OCI-LY7 (cell line): ENCODE results near the gene GPRIN1. TPM values are rescaled to one million over a fixed set of nuclear protein-coding genes. Genes with fewer than 3 reads are reported as not detected.

Experiments
- BruUV-seq: library from RNA; stranded (reverse); fragments of 400-500 nt; replicated peaks from 2 replicates; lab custom pipeline; 2021; lab: Mats Ljungman, UMichigan
- CTCF ChIA-PET: fragments of 300-600 bp; sonication (Branson Sonifier 250); formaldehyde crosslinking; loops from one replicate; lab custom pipeline; 2022; ENCODE audit warnings: antibody characterized with exemption; ENCODE audit not compliant: unreplicated experiment; lab: Charles Lee
- POLR2A ChIA-PET: fragments of 300-600 bp; sonication (Branson Sonifier 250); formaldehyde crosslinking; loops from one replicate; lab custom pipeline; 2022; ENCODE audit warnings: antibody characterized with exemption; lab: Charles Lee
- DNase-seq: peaks from one replicate; pipeline ENCODE4 v3.0.0-alpha.2; 2015; ENCODE audit warnings: low spot score
- H2AFZ ChIP-seq: fragments of 200-600 bp; sonication (generic), shearing (Covaris generic); 2 replicates; pipeline ENCODE4 v1.6.1; 2014; ENCODE audit warnings: mild to moderate bottlenecking, antibody characterized with exemption, low read length, moderate library complexity
- H3K27ac ChIP-seq: fragments of 200-600 bp; sonication (generic); 2 replicates; pipeline ENCODE4 v1.5.1; 2014; ENCODE audit warnings: mixed run types, low read depth, mild to moderate bottlenecking, moderate library complexity, low read length, inconsistent platforms; ENCODE audit not compliant: poor library complexity, severe bottlenecking
- H3K36me3 ChIP-seq: fragments of 200-600 bp; sonication (generic); 2 replicates; pipeline ENCODE4 v1.6.1; 2014; ENCODE audit warnings: mild to moderate bottlenecking, antibody characterized with exemption, low read length, moderate library complexity, mixed read lengths; ENCODE audit not compliant: insufficient read depth
- H3K4me1 ChIP-seq: fragments of 200-600 bp; sonication (generic); 2 replicates; pipeline ENCODE4 v1.5.1; 2014; ENCODE audit warnings: mild to moderate bottlenecking, low read length; ENCODE audit not compliant: insufficient read depth, poor library complexity, severe bottlenecking
- H3K4me2 ChIP-seq: fragments of 200-600 bp; sonication (generic); 2 replicates; pipeline ENCODE4 v1.6.1; 2014; ENCODE audit warnings: mild to moderate bottlenecking, low read length
- H3K4me3 ChIP-seq: fragments of 200-600 bp; sonication (generic); 2 replicates; pipeline ENCODE4 v1.5.1; 2014; ENCODE audit warnings: mild to moderate bottlenecking, low read depth, low read length; ENCODE audit not compliant: poor library complexity, severe bottlenecking
- H3K79me2 ChIP-seq: fragments of 200-600 bp; sonication (generic); 2 replicates; pipeline ENCODE4 v1.6.1; 2016; ENCODE audit warnings: low read depth, mild to moderate bottlenecking, low read length, moderate library complexity, mixed read lengths; ENCODE audit not compliant: insufficient read depth
- H3K9me2 ChIP-seq: fragments of 200-600 bp; sonication (generic); 2 replicates; pipeline ENCODE4 v1.6.1; 2016; ENCODE audit warnings: mild to moderate bottlenecking, low read length, mixed read lengths; ENCODE audit not compliant: insufficient read depth
- H3K9me3 ChIP-seq: fragments of 200-600 bp; sonication (generic); 2 replicates; pipeline ENCODE4 v1.6.1; 2014; ENCODE audit warnings: mild to moderate bottlenecking, mixed run types, low read length, mixed read lengths
- H4K20me1 ChIP-seq: fragments of 200-600 bp; sonication (generic); 2 replicates; pipeline ENCODE4 v1.6.1; 2014; ENCODE audit warnings: mild to moderate bottlenecking, antibody characterized with exemption, low read length, moderate library complexity, mixed read lengths; ENCODE audit not compliant: insufficient read depth
- EZH2phosphoT487 ChIP-seq: fragments of 200-600 bp; sonication (generic); IDR thresholded peaks from 2 replicates; pipeline ENCODE4 v1.6.1; 2018; ENCODE audit warnings: low read depth, borderline replicate concordance, mild to moderate bottlenecking, mixed run types, antibody characterized with exemption, low read length, moderate library complexity, mixed read lengths
- intact Hi-C: fragments of 100-400 bp; cut with micrococcal nuclease; formaldehyde crosslinking; loops from one replicate; pipeline ENCODE4 v1.10.0; 2022; ENCODE audit not compliant: unreplicated experiment
- total RNA-seq, 2 experiments: library from RNA; depleted of rRNA in 1 of 2; stranded (reverse); fragments of >200 nt in 1 of 2; shearing (Covaris generic) in 1 of 2; gene quantifications; 2 replicates each; pipeline ENCODE4 v1.2.3, GENCODE V29; 2014 to 2022
- TF ChIP-seq, protein P1 (sequence below): fragments of 200-600 bp; sonication (generic); conservative IDR thresholded peaks from 2 replicates; pipeline ENCODE4 v1.5.1; 2014; ENCODE audit warnings: mild to moderate bottlenecking, antibody characterized with exemption, low read length, moderate library complexity, mixed read lengths

GPRIN1 gene
- total RNA-seq, 2 experiments from 2014 or later: 3.8 to 5.3 TPM

DNA sequence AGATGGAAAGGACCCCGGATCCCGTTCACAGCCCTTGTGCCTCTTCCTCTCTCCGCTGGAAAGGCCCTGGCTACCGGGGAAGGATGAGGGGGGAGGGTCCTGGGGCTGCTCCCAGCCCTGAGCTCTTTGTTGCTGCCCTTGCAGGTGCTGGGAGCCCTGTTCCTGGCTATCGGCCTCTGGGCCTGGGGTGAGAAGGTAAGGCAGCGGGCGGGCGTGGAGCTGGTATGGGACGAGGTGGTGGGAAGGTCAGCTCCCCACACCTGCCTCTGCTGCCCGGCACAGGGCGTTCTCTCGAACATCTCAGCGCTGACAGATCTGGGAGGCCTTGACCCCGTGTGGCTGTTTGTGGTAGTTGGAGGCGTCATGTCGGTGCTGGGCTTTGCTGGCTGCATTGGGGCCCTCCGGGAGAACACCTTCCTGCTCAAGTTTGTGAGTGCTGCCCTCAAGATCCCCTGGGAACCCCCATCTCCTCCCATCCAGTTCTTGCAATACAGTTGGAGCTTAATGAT is 41.6 kb upstream of the GPRIN1 start:
- no peak overlapping the region for H2AFZ ChIP-seq
- no peaks in the 10 kb centered on the region for H3K9me3 ChIP-seq
- CTCF ChIA-PET: interaction anchor here (0.5 to 0.9 kb wide), 3 partner anchors 9 to 209 kb away, joined by 3 to 4 read pairs (median 3); no protein-coding TSS in a partner anchor
- BruUV-seq: no TSS peak
- no peak for DNase-seq
- H3K4me2 ChIP-seq: no peak overlapping the region
- H3K36me3 ChIP-seq: no peaks in the 10 kb centered on the region
- no peaks in the 10 kb centered on the region for H3K9me2 ChIP-seq
- intact Hi-C loops: no loop called here
- H3K4me1 ChIP-seq: peaks cover 17% of the 10 kb centered on the region
- no peaks in the 10 kb centered on the region for H3K79me2 ChIP-seq
- H3K4me3 ChIP-seq: no peak overlapping the region
- H3K27ac ChIP-seq: no peak overlapping the region
- H4K20me1 ChIP-seq: no peaks in the 10 kb centered on the region
- TF ChIP-seq, protein P1, sequence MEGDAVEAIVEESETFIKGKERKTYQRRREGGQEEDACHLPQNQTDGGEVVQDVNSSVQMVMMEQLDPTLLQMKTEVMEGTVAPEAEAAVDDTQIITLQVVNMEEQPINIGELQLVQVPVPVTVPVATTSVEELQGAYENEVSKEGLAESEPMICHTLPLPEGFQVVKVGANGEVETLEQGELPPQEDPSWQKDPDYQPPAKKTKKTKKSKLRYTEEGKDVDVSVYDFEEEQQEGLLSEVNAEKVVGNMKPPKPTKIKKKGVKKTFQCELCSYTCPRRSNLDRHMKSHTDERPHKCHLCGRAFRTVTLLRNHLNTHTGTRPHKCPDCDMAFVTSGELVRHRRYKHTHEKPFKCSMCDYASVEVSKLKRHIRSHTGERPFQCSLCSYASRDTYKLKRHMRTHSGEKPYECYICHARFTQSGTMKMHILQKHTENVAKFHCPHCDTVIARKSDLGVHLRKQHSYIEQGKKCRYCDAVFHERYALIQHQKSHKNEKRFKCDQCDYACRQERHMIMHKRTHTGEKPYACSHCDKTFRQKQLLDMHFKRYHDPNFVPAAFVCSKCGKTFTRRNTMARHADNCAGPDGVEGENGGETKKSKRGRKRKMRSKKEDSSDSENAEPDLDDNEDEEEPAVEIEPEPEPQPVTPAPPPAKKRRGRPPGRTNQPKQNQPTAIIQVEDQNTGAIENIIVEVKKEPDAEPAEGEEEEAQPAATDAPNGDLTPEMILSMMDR: no peak
- no peak for TF ChIP-seq EZH2phosphoT487
- POLR2A ChIA-PET: no interaction called here

DNA sequence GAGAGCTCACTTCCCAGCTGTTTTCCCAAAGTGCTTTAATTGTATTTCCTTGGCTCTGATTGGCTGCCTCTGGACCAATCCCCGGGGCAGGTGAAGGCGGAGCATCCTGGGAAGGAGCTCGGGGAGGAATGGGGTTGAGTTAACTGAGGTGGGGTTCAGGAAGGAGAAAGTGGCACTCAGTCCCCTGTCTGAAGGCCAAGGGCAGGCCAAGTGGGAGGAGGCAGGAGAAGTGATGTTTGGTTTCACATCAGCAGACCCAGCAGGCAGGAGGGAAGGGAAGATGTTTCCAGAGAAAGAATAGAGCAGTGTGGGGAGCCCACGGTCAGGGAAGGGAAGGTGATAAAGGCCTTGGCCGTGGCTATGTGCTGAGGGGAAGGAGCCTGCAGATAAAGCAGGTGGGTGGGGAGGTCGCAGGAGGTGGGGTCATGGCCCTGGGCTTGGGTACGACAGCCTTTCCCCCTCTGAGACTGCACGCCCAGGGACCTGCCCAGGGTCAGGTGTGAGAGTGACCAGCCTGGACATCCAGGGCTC is 40.5 kb upstream of the GPRIN1 start:
- Histone ChIP-seq H4K20me1 (no peaks in the 10 kb centered on the region), H3K4me2 (no peak overlapping the region), H3K4me1 (peaks cover 24% of the 10 kb centered on the region), H3K9me2 (no peaks in the 10 kb centered on the region), H3K4me3 (no peak overlapping the region), H3K27ac (no peak overlapping the region), H3K79me2 (no peaks in the 10 kb centered on the region), H3K9me3 (no peaks in the 10 kb centered on the region), H3K36me3 (no peaks in the 10 kb centered on the region), H2AFZ (no peak overlapping the region)
- no TSS peak for BruUV-seq
- no peak for TF ChIP-seq EZH2phosphoT487
- TF ChIP-seq, protein P1: no peak
- DNase-seq: no peak
- ChIA-PET POLR2A (no interaction called here), CTCF (no interaction called here)
- intact Hi-C loops: no loop called here
